NCI-H524 (cell line): ENCODE results near the gene SPATA31A5.
"Not testable (repeated sequence)": the region's sequence is repeated elsewhere in the genome, so short reads cannot be mapped to it uniquely, and the experiment has no call there.

Source experiments
- DNase-seq, 2 experiments: peaks; one replicate each; lab custom pipeline; 2025; lab: John Stamatoyannopoulos, UW

SPATA31A5 gene

DNA sequence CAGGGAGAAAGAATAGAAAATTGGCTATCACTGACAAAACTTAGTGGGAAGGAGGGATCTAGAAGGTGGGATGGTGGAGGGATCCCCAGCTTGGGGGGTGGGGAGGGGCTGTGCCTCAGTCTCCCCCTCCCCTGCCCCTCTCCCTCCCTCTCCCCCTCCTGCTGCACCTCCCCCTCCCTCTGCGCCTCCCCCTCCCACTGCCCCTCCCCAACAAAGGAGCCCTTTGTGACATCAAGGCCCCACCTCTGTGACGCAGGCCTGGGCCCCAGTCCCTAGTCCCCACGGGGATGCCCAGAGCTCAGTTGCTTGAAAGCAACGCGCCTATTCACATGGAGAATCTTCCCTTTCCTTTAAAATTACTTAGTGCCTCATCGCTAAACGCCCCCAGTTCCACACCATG, at the start of gene SPATA31A5:
Gene SPATA31A5 (plus strand): TSS at position 301 of the 400 bp plus-strand sequence. CDS start 29 bp downstream, at position 330.
- DNase-seq: not testable (repeated sequence)

DNA sequence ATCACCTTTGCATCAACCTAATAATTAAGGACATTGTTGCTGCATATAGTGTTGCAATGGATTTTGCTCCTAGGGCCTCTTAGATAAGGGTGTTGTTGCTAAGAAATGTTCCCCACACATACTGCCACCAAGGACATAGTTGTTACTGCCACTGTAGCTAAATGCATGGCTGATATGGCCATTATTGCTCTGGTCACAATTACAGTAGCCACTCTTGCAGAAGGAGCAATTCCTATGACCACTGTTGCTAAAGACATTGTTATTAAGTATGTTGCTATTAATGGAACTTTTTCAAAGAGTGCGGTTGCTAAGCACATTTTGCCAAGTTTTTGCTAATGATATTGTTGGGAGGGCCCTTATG, 48.8 kb downstream of the SPATA31A5 start:
- not testable (repeated sequence) for DNase-seq

DNA sequence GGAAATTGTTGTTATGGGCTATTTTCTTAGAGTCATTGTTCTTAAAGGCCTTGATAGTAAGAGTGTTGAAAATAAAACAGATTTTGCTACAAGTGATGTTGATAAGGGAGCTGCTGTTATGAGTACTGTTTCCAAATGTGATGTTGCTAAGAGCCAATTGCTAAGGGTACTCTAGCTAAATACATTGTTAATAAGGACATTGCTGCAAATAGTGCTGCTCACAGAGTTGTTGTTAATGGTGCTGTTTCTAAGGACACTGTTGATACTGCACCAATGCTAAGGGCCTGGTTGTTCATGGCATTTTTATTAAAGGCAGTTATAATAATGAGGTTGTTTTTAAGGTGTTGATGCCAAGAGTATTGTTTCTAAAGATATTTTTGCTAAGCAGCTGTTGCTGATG, 52.2 kb downstream of the SPATA31A5 start:
- DNase-seq: not testable (repeated sequence)
